KG1 (cell line): ENCODE measurements around the gene ENTPD3.
"Not testable (repeated sequence)": the region's sequence is repeated elsewhere in the genome, so short reads cannot be mapped to it uniquely, and the experiment has no call there.

Source experiments
- DNase-seq: peaks from one replicate; lab custom pipeline; 2025; lab: John Stamatoyannopoulos, UW

The ENTPD3 gene

DNA sequence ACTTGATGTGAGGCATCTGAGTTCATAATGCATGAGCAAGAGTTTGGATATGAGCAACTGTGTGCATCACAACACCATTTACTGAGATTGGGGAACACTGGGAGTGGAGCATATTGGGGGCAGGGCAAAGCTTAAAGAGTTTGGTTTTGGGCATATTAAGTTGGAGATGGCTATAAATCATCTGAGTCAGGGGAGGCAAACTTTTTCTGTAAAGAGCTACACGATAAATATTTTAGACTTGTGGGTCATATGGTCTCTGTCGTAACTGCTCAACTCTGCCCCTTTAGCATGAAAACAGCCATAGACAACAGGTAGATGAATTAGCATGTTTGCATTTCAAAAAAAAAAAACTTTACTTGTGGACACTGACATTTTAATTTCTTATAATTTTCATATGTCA, 20.0 kb downstream of the ENTPD3 start:
- no peak for DNase-seq

DNA sequence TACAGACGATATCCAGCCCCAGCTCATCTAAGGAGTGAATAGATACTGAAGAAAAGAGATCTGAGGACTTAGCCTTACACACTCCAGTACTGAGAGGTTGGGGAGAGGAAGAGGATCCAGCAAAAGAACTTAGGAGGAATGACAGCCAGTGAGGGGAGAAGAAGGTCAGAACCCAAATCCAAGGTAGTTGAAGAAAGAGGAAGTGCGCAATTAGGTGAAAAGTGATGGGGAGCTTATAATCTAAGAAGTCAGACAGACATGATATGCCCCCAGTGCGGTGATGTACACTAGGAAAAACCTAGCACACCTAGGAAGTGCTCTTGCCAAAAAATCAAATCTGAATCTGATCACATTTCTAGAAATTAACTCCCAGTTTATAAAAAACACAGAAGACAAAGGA, 20.6 kb downstream of the ENTPD3 start:
- no peak for DNase-seq

DNA sequence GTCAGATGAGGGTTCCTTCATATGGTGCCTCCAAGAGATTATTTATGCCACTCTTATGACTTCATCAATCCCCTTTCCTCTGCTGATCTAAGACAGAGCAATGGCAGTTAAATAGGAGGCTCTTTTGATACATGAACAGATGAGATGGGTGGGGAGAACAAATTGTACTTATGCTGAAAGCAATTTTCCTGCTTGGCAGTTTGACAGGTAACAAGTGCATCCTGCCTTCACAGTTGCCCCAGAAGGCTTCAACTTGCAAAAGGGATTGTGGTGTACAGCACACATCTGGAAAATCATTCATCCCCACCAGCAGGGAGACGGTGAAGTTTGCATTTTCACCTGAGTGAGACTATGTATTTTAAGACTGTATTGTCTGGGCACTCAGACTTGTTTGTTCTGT, 27.3 kb downstream of the ENTPD3 start:
- no peak for DNase-seq

DNA sequence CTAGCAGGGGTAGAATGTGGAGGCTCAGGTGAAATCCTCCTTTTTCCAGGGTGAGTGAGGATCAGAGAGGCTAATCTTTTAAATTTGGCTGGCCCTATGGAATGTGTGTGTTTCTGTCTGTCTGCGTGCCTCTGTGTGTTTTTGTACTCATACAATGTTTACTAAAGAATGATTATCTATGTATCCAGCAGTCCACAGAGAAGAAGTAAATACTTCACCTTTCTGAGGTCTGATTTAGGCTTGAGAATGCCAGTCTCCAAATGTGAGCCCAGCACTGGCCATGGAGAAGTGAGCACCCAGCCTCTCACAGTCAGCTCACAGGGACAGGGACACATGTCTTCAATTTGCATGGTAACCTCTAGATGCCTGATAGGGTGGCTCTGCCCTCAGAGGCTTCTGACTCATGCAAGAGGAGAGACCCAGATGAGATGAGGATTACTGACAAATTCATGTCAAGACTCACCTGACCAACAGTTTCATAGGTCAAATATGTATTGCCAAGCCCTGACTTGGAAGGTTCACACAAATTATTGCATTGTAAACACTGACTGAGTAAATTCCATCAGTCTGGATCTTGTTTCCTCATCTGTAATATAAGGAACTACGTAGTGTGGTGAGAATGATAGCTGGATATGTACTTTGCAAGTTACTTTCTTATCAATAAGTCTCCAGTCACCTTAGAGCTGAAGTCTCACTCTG, 31.0 kb downstream of the ENTPD3 start:
- no peak for DNase-seq

DNA sequence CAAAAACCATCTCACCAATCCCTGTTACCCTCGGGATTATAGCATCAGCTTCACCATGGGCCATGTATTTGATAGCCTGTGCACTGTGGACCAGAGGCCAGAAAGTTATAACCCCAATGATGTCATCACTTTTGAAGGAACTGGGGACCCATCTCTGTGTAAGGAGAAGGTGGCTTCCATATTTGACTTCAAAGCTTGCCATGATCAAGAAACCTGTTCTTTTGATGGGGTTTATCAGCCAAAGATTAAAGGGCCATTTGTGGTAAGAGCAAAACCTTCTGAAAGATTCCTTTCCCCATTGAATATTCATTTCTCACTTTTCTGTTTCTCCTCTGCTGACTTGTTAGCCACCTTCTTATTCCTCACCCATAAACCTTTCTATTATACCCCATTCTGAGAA, 35.9 kb downstream of the ENTPD3 start:
- no peak for DNase-seq

DNA sequence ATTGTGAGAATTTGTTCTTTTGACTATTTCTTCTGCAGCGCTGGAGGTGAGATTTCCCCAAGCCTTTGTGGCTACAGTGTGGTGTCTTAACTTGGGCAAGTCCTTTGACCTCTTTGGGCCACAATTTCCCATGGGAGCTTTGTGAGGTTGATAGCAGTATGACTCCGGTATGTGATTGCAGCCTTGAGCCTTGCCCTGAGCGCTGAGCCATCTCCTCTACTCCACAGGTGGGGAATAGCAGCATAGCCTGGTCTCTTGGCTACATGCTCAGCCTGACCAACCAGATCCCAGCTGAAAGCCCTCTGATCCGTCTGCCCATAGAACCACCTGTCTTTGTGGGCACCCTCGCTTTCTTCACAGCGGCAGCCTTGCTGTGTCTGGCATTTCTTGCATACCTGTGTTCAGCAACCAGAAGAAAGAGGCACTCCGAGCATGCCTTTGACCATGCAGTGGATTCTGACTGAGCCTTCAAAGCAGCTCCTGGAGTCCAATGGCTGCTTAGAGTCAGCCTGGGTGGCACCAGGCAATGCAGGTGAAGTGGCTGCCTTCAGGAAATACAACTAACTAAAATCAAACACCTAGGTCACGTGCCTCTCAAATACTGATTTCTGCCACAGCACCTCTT, 40.2 kb downstream of the ENTPD3 start:
- DNase-seq: no peak

DNA sequence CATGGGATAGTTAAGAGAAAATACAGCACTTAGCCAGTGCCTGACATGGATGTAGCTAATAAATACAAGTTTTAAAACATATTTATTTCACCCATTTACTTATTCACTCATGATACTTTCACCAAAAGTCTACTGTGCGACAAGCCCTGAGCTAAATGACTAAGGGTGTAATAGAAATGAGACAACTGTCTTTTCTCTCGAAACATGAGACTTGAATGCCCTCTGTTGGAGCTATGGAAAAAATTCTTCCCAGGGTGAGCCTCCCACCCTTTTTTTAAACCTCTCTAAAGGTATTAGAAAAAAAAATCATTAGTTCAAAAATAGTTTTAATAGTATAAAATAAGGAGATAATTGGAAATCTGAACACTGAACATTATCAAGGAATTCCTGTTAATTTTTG, 45.8 kb downstream of the ENTPD3 start:
- no peak for DNase-seq

DNA sequence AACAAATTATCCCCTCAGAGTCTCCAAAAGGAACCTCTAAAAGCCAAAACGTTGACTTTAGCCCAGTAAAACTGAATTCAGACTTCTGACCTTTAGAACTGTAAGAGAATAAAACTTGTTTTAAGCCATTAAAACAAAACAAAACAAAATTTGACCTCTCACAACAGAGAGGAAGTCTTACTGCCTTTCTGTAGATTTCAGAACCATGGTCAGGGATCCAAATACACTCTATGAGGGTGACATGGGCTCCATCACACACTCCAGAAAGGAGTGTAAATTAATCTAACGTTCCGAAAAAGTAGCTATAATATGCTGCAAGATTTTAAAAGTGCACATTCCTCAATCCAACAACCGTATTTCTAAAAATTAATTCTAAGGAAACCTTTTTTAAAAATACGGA, 50.9 kb downstream of the ENTPD3 start:
- no peak for DNase-seq

DNA sequence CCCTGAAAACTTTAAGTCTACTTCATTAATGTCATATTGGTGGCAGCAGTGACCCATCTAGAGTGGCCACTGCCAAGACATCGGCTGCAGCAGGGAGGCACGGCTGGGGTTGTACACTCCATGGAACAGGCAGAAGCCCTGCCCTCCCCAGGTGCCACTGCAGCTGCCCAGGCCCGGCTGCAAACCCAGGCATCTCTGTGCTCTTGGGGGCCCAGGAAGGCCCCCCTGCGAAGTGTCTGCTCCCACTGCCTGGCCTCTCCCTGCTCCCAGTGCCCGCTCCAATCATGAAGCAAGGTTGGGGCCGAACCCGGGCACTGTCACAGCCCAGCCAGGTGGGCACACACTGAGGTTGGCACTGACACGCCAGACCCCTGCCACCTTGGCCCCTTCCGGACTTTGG, 58.1 kb downstream of the ENTPD3 start:
- no peak for DNase-seq

DNA sequence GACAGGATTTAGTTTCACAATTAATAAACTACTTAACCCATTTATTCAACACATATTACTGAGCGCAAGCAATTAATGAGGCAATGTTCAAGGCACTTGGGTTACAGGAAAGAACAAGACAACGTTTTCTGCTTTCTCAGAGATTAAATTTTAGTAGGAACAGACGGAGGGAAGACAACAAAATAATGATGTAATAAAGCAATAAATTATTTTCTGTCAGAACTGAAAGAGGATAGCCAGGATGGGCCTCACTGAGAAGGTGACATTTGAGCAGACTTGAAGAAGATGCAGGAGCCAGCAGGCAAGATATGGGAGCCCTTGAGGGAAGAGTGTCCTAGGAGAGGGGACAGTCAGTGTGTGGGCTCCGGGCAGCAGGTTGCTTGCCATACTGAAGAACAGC, 58.9 kb downstream of the ENTPD3 start:
- no peak for DNase-seq

DNA sequence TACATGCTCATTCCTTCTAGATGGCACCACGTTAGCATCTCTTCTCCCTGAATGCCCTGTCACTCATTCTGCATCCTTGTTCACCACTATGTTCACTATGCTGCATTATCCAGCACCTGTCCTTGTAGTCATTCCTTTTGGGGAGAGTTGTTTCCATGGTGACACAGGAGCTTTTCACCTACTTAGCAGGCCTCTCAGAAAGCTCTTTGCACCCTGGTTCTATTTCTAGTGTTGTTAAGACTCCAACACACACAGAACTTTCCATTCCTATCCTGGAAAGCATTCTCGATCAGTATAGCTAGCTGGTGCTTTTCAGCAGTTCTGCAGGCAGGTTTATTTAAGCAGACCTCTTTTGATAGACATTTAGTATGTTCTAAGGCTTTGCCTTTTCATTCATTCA, 63.5 kb downstream of the ENTPD3 start:
- no peak for DNase-seq

DNA sequence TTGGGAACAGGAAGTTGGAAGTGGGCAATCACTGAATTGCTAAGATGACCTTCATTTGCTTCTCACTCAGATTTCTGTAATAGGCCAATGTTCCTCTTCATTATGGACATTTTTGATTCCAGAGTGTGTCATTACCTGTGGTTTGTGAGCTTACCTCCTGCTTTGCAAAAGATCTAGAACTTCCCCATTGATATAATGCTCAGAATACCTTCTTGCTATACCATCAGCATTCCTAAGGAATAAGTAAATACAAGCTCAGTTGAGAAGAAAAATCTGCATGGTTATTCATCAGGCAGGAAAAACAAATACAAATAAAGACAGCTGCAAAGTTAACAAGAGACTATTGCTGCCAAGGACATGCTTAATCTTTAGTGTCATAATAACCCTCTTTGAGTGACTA, 64.6 kb downstream of the ENTPD3 start:
- no peak for DNase-seq

DNA sequence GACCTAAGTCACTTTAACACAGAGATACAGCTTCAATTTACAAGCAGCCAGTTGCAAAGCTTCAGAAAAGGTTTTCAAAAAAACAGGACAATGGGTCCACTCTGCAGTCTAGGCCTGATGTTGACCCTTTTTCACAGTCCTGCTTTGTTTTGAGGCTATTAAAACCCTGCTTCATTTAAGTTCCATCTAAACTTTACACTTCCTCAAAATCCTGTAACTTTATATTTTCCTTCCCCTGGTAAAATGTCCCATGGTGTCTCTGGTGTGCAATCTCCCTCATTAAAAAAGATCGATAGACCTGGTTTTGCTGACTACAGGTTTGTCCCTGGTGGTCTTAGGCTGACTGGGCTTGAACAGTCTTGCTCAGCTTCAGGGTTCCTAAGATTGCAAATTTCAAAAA, 65.1 kb downstream of the ENTPD3 start:
- DNase-seq: no peak

DNA sequence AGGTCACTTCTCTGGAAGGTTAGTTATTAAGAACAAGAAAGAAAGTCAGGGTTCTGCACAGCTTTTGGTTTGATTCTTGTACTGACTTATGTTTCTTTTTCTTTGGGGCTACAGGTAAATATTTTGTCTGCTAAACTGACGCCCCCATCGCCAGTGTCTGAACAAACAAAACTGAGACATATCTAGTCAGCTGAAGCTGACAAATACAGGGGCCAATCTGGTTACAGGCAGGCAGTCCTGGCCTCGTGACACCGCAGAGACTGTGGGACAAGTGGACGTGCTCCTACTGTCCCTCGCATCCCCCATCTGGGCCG, 65.5 kb downstream of the ENTPD3 start:
- no peak for DNase-seq

DNA sequence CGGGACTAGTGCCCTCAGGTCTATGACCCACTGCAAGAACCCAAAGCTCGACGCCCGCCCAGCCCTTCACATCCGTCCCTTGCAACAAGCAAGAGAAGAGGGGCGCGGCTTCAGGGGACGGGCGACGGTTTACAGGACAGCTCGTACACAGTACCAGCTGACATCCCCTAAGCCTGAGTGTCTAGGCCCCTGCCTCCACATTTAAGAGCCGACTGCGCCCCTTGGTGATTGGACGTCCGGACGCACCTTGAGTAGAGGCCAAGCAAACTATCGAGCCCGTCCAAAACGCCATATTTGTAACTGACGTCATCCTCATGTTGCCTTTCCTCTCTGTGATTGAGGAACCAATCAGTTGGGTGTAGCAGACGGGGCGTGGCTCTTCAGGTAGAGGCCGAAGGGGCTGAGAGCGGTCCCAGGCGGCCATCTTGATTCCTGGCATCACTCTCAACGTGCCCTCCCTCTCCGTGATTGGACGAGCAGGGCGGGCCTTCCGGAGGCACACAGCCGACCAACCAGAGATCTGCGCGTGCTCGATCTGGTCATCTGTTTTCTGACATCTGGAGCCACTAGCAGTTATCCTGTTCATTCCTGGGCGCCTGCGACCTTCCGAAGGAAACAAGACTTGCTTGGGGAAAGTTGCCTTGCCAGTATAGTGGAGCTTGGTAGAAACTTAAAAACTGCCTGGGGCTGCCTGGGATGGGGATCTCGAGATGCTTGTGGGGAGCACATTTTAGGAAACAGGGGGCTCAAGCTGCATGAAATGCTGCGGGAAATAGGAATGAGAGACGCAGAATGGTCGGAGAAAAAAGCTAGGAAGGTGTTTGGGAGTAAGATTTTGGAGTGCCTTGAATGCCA, 66.1 kb downstream of the ENTPD3 start:
- DNase-seq: peak; percentile 90

DNA sequence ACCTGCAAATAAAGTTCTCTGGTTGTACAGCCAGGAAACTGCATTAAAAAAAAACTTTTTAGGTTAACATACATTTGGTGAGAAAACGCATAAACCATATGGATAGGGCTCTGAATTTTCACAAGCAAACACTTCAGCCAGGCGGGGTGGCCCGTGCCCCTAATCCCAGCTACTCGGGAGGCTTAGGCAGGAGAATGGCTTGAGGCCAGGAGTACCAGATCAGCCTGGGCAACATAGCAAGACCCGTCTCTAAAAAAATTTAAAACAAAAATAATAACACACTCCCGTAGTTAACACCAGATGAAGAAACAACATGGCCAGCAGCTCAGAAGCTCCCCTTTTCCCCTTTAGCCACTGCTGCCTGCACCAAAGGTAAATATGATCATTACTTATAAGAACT, 66.9 kb downstream of the ENTPD3 start:
- DNase-seq: no peak

DNA sequence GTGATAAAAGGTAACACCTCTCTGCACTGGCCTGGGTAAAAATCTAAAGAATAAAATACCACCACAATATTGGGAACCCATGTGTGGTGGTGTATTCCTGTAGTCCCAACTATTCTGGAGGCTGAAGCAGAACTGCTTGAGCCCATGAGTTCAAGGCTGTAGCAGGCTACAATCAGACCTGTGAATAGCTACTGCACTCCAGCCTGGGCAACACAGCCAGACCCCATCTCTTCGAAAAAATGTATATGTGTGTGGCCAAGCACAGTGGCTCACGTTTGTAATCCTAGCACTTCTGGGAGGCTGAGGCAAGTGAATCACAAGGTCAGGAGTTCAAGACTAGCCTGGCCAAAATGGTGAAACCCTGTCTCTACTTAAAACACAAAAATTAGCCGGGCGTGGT, 68.3 kb downstream of the ENTPD3 start:
- DNase-seq: no peak

DNA sequence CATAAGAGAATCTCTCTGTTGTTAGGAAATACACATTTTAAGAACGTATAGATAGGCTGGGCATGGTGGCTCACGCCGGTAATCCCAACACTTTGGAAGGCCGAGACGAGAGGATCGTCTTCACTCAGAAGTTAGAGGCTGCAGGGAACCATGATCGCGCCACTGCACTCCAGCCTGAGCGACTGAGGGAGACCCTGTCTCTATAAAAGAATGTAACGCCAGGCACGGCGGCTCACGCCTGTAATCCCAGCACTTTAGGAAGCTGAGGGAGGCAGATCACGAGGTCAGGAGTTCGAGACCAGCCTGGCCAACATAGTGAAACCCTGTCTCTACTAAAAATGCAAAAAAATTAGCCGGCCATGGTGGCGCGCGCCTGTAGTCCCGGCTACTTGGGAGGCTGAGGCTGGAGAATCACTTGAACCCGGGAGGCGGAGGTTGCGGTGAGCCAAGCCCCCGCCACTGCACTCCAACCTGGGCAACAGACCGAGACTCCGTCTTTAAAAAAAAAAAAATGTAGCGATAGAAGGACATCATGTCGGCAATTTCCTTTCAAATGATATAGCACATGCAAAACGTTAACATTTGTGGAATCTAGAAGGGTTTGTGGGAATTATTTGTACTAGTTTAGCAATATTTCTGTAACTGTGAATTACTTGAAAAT, 69.4 kb downstream of the ENTPD3 start:
- DNase-seq: no peak

DNA sequence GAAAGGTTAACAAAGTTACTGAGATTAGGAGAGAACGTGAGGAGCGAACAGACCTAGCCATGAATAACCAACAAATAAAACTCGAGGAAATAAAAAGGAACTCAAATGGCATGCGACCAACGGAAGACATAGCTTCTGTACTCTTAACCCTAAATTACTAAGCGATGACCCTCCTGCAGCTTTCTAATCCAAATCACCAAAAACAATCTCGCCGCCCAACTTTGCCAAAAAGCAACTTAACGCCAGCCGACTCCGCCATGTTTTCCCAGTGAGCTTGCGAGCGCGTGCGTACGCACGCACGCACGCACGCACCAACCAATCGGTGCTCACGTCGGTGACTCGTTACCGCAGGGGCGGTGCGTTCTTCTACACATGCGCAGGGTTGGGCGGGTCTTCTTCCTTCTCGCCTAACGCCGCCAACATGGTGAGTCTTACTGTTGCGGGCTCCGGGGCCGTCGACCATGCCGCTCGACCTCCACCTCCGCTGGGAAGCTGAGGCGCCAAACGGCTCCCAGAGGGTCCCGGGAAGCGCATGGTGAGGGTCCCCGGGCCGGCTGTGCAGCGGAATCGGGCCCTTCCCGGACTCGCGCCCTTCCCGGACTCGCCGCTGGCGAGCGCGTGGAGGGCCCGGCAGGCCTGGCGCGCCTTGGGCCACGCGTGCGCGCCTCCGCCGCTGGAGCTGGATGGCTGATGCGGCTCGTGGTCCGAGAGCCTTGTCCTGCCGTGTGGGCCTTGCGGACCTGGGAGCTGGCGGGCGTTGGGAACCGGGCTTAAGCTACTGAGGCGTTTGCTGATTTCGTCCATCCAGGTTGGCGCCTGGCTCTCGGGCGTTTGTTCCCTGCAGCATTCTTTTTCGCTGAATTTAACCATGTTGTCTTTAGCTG, 70.2 kb downstream of the ENTPD3 start, which contains the start of gene RPL14:
RPL14 (plus strand) TSS at position 400 of the 884 bp plus-strand sequence; CDS start at position 533, 133 bp downstream.
- DNase-seq: peak; percentile 83

DNA sequence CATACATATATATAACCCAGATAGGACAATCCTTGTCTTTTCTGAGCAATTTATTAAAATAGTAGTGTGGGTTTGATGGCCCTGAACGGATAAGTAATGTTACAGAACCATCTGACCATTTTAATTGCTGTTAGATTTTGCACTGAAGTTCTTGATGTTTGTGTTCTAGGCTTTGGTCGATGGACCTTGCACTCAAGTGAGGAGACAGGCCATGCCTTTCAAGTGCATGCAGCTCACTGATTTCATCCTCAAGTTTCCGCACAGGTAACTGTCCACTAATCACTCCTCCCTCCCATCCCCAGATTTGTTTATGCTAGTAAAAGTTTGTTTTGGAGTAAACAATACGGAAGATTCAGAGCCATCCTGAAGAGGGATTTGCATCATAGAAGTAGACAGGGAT, 71.5 kb downstream of the ENTPD3 start:
- no peak for DNase-seq

DNA sequence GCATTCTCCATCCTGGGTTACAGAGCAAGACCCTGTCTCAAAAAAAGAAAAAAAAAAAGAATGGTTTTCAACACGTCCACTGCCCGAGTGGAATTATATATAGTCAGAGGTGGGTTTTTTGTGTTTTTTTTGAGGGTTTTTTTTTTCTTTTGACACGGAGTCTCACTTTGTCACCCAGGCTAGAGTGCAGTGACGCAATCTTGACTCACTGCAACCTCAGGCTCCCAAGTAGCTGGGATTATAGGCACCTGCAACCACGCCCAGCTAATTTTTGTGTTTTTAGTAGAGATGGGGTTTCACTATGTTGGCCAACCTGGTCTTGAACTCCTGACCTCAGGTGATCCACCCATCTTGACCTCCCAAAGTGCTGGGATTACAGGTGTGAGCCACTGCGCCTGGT, 73.5 kb downstream of the ENTPD3 start:
- not testable (repeated sequence) for DNase-seq

DNA sequence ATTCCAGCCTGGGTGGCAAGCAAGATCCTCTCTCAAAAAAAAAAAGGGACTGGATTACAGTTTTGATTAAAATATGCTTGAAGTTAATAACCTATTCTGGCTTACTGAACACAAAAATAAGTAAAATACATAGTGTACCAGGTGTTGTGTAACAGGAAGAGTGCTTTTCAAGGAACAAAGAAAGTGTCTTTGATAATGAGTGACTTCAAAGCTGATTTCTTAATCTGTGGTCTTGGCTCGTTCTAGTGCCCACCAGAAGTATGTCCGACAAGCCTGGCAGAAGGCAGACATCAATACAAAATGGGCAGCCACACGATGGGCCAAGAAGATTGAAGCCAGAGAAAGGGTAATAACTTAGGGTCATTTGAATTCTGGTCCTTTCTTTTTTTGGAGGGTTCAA, 74.2 kb downstream of the ENTPD3 start:
- no peak for DNase-seq
